ENCODE measurements around the gene CAMKV. TPM values are rescaled to one million over a fixed set of nuclear protein-coding genes. Genes with fewer than 3 reads are reported as not detected.

Gene CAMKV
- total RNA-seq, 1 donor from 2014 or later, result not detected

DNA sequence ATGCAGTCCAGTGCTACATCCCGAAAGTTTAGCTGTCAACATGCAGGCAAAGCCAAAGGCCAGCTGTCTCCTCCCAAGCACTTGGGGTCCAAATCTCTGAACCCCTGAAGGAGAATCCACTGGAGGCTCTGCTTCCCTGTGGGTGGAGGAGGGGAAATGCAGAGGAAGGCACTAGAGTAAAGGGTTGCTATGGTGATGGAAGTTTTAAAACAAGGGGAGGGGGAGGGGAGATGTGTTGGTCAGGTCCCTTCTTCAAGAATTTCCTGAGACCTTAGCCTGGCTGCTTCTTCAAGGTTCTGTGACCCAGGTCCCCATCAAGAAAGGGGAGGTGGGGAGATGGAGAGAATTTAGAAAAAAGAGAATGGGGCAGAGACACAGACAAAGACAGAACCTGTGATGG, 2.3 kb downstream of the CAMKV start:
- TF ChIP-seq, protein P1, sequence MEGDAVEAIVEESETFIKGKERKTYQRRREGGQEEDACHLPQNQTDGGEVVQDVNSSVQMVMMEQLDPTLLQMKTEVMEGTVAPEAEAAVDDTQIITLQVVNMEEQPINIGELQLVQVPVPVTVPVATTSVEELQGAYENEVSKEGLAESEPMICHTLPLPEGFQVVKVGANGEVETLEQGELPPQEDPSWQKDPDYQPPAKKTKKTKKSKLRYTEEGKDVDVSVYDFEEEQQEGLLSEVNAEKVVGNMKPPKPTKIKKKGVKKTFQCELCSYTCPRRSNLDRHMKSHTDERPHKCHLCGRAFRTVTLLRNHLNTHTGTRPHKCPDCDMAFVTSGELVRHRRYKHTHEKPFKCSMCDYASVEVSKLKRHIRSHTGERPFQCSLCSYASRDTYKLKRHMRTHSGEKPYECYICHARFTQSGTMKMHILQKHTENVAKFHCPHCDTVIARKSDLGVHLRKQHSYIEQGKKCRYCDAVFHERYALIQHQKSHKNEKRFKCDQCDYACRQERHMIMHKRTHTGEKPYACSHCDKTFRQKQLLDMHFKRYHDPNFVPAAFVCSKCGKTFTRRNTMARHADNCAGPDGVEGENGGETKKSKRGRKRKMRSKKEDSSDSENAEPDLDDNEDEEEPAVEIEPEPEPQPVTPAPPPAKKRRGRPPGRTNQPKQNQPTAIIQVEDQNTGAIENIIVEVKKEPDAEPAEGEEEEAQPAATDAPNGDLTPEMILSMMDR (conservative IDR thresholded peaks at IDR 0.05; ENCODE audit: low read depth, low read length), result no peak
- H3K4me3 ChIP-seq (ENCODE audit: low read depth, low read length), result no peak overlapping the region
- no peak for DNase-seq (ENCODE audit: low read depth)

DNA sequence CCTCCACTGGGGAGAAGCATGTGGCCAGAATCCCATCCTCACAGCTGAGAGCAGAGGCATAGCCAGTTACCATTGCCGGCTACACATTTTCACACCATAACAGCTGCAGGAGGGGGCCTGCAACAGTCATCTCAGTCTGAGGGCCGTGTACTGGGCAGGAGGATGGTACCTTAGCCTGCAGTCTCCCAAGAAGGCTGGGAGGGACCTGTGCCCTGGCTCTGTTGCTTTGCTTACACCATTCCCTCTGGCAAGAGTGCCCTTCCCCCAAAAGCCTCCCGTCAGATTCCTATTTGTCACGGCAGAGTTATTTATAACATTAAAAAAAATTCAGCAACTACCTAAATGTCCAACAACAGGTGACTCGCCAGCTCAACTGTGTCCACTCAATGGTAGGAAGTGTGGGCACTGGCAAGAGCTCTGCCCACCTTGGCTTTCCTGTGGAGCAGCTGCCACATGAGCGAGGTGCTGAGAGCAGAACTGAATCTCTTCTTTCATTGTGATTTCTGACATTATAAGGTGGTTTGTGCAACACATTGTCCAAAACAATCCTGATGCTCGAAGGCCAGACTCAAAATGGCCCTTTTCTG, 4.4 kb downstream of the CAMKV start:
- no peak for DNase-seq (ENCODE audit: low read depth)
- no peak overlapping the region for H3K4me3 ChIP-seq (ENCODE audit: low read depth, low read length)
- TF ChIP-seq, protein P1 (conservative IDR thresholded peaks at IDR 0.05; ENCODE audit: low read depth, low read length), result no peak

DNA sequence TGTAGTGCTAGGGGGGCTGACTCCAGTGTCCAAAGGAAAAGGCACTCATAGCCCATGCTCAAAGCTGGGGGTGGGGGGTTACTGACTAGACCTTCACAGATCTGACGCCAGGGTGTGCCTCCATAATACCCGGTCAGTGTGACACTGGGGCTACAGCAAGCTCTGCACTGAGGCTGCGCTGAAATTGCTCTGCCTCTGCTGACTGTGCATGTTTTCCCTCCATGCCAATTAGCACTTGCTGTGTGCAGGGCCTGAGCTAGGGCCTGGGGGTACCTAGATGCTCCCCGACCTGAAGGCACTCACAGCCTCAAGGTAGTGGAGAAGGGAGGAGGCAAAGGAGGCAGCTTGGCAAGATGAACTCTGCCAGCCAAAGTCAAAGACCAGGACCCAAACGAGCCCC, 5.2 kb downstream of the CAMKV start:
- DNase-seq (ENCODE audit: low read depth), result no peak
- H3K4me3 ChIP-seq (ENCODE audit: low read depth, low read length), result no peak overlapping the region
- TF ChIP-seq, protein P1 (conservative IDR thresholded peaks at IDR 0.05; ENCODE audit: low read depth, low read length), result no peak

DNA sequence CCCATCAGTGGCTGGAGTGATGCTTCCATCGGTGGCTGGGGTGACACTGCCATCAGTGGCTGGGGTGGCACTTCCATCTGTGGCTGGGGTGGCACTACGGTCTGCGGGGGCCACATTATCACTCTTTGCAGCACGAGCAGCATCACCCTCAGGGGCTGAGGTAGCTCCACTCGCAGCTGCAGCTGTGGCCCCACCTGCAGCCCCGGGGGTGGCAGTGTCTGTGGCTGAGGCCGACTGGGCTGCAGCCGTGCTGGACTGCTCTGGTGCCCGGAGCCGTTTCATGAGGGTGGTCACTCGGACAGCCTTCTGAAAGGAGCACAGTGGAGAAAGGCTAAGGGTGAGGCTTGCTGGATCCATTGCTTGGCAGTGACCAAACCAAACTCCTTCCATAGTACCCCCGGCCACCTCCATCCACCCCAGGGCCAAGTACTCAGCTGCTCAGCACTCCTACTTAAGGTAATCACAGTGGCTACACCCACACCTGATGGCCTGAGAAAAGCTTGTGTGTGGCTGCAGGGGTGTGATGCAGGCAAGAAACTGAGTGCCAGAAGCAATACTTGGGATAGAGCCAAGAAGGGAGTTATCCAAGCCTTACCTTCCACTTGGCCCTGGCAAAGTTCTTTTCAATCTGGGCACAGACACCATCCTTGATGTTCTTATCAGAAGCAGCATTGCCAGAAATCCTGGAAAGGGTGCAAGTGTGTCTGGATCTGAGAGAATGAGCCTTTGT, 10.0 kb downstream of the CAMKV start:
- DNase-seq (ENCODE audit: low read depth), result no peak
- TF ChIP-seq, protein P1 (conservative IDR thresholded peaks at IDR 0.05; ENCODE audit: low read depth, low read length), result no peak
- H3K4me3 ChIP-seq (ENCODE audit: low read depth, low read length), result no peak overlapping the region

DNA sequence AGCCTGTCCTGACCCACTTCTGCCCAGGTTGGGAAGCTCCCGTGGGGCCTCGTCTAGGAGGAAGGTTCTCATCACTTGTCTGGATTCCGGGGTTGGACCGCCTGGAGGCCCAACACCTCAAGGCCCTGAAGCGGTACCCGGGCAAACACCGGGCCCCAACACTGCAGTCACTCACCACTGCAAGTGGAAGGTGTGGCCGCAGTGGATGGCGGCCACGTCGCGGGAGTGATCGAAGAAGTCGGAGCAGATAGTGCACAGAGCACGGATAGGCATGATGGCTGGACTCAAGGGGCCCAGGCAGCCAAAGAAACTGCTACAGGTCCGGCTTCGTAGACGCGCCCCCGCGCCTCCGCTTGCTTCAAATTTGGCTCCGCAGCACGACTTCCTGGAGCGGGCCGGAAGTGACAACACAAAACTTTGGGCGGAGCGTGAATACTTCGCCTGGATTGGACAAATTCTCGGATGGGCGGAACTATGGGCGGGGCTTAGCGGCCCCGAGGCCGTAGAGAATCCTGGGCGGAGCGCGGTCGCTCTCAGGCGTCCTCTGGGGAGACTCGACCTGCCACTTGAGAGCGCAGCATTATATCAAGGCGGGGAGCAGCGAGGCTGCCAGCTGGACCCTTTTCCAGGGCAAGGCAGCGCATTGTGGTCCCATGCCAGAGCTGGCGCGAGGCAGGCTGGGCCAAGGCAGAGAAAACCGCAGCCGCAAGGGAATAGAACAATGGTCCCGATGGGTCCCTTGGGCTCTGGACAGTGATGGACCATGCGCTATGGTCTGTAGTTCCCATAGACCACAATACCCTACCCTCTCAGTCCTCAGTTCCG, 13.3 kb downstream of the CAMKV start, which contains the start of gene TRAIP:
Gene TRAIP, minus strand, starts transcription at position 384 of the 825 bp plus-strand sequence. Its CDS starts 111 bp downstream, at position 273.
- peak within 1 kb of the TSS; percentile 92 for H3K4me3 ChIP-seq (ENCODE audit: low read depth, low read length)
- TF ChIP-seq, protein P1 (conservative IDR thresholded peaks at IDR 0.05; ENCODE audit: low read depth, low read length), result no peak
- DNase-seq (ENCODE audit: low read depth), result peak; percentile 42

DNA sequence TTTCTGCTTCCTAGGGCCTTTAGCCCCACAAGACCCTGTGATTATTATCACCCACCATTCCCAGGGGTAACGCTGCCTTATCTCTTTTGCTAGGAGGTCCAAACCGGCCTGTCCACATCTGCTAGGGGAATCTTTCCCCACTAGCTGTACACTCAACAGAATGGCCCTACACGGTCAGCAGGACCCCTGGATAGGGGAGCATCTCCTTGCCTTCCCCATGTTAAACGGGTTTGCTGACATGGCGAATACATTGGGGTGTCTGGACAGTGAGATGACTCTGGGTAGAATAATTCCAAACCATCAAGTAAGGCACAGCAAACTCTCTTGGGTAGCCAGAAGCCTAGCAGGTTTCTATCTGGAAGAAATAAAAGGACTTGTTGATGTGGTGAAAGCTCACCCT, 14.0 kb downstream of the CAMKV start:
- peak overlapping the region; percentile 92 for H3K4me3 ChIP-seq (ENCODE audit: low read depth, low read length)
- no peak for DNase-seq (ENCODE audit: low read depth)
- TF ChIP-seq, protein P1 (conservative IDR thresholded peaks at IDR 0.05; ENCODE audit: low read depth, low read length), result no peak

Data from epithelial cell of proximal tubule (primary cell).